Stomach (tissue), 4 donors: ENCODE measurements around the gene SORL1.

Source experiments
- CTCF ChIP-seq, 7 experiments: fragments of 450-650 bp in 4 of 7; fragments of 200-600 bp in 3 of 7; sonication (generic) in 3 of 7; IDR thresholded peaks; one replicate each; pipeline ENCODE4 v1.5.1; 2016 to 2019; ENCODE audit warnings: antibody characterized with exemption in 7 of 7, control low read depth in 2 of 7, mild to moderate bottlenecking in 1 of 7
- POLR2A ChIP-seq, 4 donors: fragments of 450-650 bp; IDR thresholded peaks; one replicate each; pipeline ENCODE4 v1.6.1; 2016; ENCODE audit warnings: antibody characterized with exemption in 4 of 4, control low read depth in 2 of 4, mild to moderate bottlenecking in 1 of 4, moderate library complexity in 1 of 4

- TF ChIP-seq POLR2A (IDR thresholded peaks at IDR 0.05) (no peak), CTCF (IDR thresholded peaks at IDR 0.05) (no peak)
These were observed 138.8 kb downstream of the SORL1 start for GRCh38 chr11:121590772-121591404.
